Brain pericyte (primary cell): ENCODE data around the gene SYNPR.

Experiments
- DNase-seq: peaks from one replicate; pipeline ENCODE4 v3.0.0-alpha.2; 2012; ENCODE audit warnings: low read depth, low spot score

SYNPR gene

GRCh38 chr3:63384382-63384781 is 106.3 kb downstream of the SYNPR start:
- DNase-seq, result no peak

- no peak for DNase-seq
These were observed 107.5 kb downstream of the SYNPR start for GRCh38 chr3:63385629-63386028.

GRCh38 chr3:63386568-63386967 is 108.5 kb downstream of the SYNPR start:
- no peak for DNase-seq

GRCh38 chr3:63387568-63387967 is 109.5 kb downstream of the SYNPR start:
- no peak for DNase-seq

GRCh38 chr3:63390710-63391230 is 112.7 kb downstream of the SYNPR start:
- no peak for DNase-seq

- no peak for DNase-seq
These were observed 117.9 kb downstream of the SYNPR start for GRCh38 chr3:63395960-63396359.

- DNase-seq, result no peak
These were observed 122.2 kb downstream of the SYNPR start for GRCh38 chr3:63400246-63400860.

- DNase-seq, result no peak
These were observed 127.8 kb downstream of the SYNPR start for GRCh38 chr3:63405882-63406281.

GRCh38 chr3:63413523-63413922 is 135.4 kb downstream of the SYNPR start:
- DNase-seq, result no peak

GRCh38 chr3:63414607-63415006 is 136.5 kb downstream of the SYNPR start:
- DNase-seq, result no peak

- DNase-seq, result no peak
These were observed 151.8 kb downstream of the SYNPR start for GRCh38 chr3:63429905-63430304.

- DNase-seq, result no peak
These were observed 152.8 kb downstream of the SYNPR start for GRCh38 chr3:63430875-63431274.

GRCh38 chr3:63437858-63438257 is 159.8 kb downstream of the SYNPR start:
- DNase-seq, result no peak

- DNase-seq, result no peak
These were observed 160.8 kb downstream of the SYNPR start for GRCh38 chr3:63438826-63439371.

GRCh38 chr3:63441262-63441661 is 163.2 kb downstream of the SYNPR start:
- no peak for DNase-seq

- DNase-seq, result no peak
These were observed 164.8 kb downstream of the SYNPR start for GRCh38 chr3:63442918-63443317.

- DNase-seq, result no peak
These were observed 171.9 kb downstream of the SYNPR start for GRCh38 chr3:63450023-63450422.

- no peak for DNase-seq
These were observed 172.7 kb downstream of the SYNPR start for GRCh38 chr3:63450634-63451363.

GRCh38 chr3:63456901-63457300 is 178.8 kb downstream of the SYNPR start:
- no peak for DNase-seq

- DNase-seq, result no peak
These were observed 180.3 kb downstream of the SYNPR start for GRCh38 chr3:63458405-63458804.

GRCh38 chr3:63462732-63463131 is 184.6 kb downstream of the SYNPR start:
- no peak for DNase-seq

GRCh38 chr3:63467392-63467791 is 189.3 kb downstream of the SYNPR start:
- DNase-seq, result no peak

- no peak for DNase-seq
These were observed 192.6 kb downstream of the SYNPR start for GRCh38 chr3:63470745-63471144.
